HEK293 (cell line): ENCODE results near the gene L3MBTL4.

Experiments used
- CTCF ChIA-PET: fragments of 350-600 bp; formaldehyde crosslinking; extraction: SDS; loops from one replicate; lab custom pipeline; 2021; ENCODE audit warnings: antibody characterized with exemption; lab: Yijun Ruan, JAX
- POLR2A ChIA-PET: fragments of 300-600 bp; formaldehyde crosslinking; extraction: SDS; loops from one replicate; lab custom pipeline; 2020; ENCODE audit warnings: antibody characterized with exemption, inconsistent platforms; lab: Yijun Ruan, JAX
- H3K27ac ChIP-seq: fragments of 200-500 bp; sonication (Bioruptor generic); 2 replicates; pipeline ENCODE4 v1.5.1; 2014; ENCODE audit warnings: low read depth, low read length, control low read depth, inconsistent platforms; ENCODE audit errors: extremely low read depth
- H3K36me3 ChIP-seq, 2 experiments: fragments of 200-500 bp in 1 of 2; sonication (Bioruptor generic) in 1 of 2; 1 replicate in 1 of 2; 2 replicates in 1 of 2; pipeline ENCODE4 v1.5.1; 2014 to 2017; ENCODE audit warnings: inconsistent platforms in 2 of 2, low read length in 2 of 2; ENCODE audit not compliant: control insufficient read depth in 2 of 2, insufficient read depth in 1 of 2
- H3K4me1 ChIP-seq: fragments of 200-500 bp; sonication (Bioruptor generic); 2 replicates; pipeline ENCODE4 v1.5.1; 2014; ENCODE audit warnings: mild to moderate bottlenecking, low read length, inconsistent platforms; ENCODE audit not compliant: control insufficient read depth, insufficient read depth
- H3K4me3 ChIP-seq: 2 replicates; pipeline ENCODE4 v1.5.1; 2011; ENCODE audit warnings: low read depth, mild to moderate bottlenecking, control low read depth, low read length, moderate library complexity
- H3K9me3 ChIP-seq: fragments of 200-500 bp; sonication (Bioruptor generic); 2 replicates; pipeline ENCODE4 v1.5.1; 2014; ENCODE audit warnings: low read depth, low read length, inconsistent platforms; ENCODE audit not compliant: control insufficient read depth, insufficient read depth
- OSR2 ChIP-seq: fragments of 450-650 bp; formaldehyde crosslinking; IDR thresholded peaks from 2 replicates; pipeline ENCODE4 v1.5.1; 2016; ENCODE audit warnings: missing biosample characterization, missing genetic modification characterization
- PATZ1 ChIP-seq: fragments of 450-650 bp; formaldehyde crosslinking; IDR thresholded peaks from 2 replicates; pipeline ENCODE4 v1.5.1; 2016; ENCODE audit warnings: missing biosample characterization, missing genetic modification characterization
- RBAK ChIP-seq: fragments of 450-650 bp; formaldehyde crosslinking; IDR thresholded peaks from 2 replicates; pipeline ENCODE4 v1.5.1; 2016; ENCODE audit warnings: missing biosample characterization, missing genetic modification characterization
- SALL2 ChIP-seq: fragments of 450-650 bp; formaldehyde crosslinking; IDR thresholded peaks from 2 replicates; pipeline ENCODE4 v1.5.0; 2017; ENCODE audit warnings: missing biosample characterization, mild to moderate bottlenecking, missing genetic modification characterization, borderline replicate concordance
- TRIM28 ChIP-seq: IDR thresholded peaks from 2 replicates; pipeline ENCODE4 v1.6.1; 2011; ENCODE audit warnings: low read length, control low read depth, borderline replicate concordance
- YY2 ChIP-seq: fragments of 450-650 bp; formaldehyde crosslinking; IDR thresholded peaks from 2 replicates; pipeline ENCODE4 v1.5.1; 2016; ENCODE audit warnings: missing biosample characterization, missing genetic modification characterization
- ZNF10 ChIP-seq: fragments of 450-650 bp; formaldehyde crosslinking; IDR thresholded peaks from 2 replicates; pipeline ENCODE4 v1.5.1; 2017; ENCODE audit warnings: missing biosample characterization, missing genetic modification characterization
- ZNF146 ChIP-seq: fragments of 450-650 bp; formaldehyde crosslinking; IDR thresholded peaks from 2 replicates; pipeline ENCODE4 v1.5.1; 2016; ENCODE audit warnings: missing biosample characterization, missing genetic modification characterization
- ZNF510 ChIP-seq: fragments of 450-650 bp; formaldehyde crosslinking; IDR thresholded peaks from 2 replicates; pipeline ENCODE4 v1.5.1; 2018; ENCODE audit warnings: mild to moderate bottlenecking, missing genetic modification characterization, missing biosample characterization; ENCODE audit not compliant: insufficient replicate concordance
- ZNF580 ChIP-seq: fragments of 450-650 bp; formaldehyde crosslinking; IDR thresholded peaks from 2 replicates; pipeline ENCODE4 v1.5.1; 2016; ENCODE audit warnings: missing biosample characterization, missing genetic modification characterization
- ZNF624 ChIP-seq: fragments of 450-650 bp; formaldehyde crosslinking; IDR thresholded peaks from 2 replicates; pipeline ENCODE4 v1.5.1; 2017; ENCODE audit warnings: missing biosample characterization, missing genetic modification characterization
- ZNF654 ChIP-seq: fragments of 450-650 bp; formaldehyde crosslinking; IDR thresholded peaks from 2 replicates; pipeline ENCODE4 v1.5.1; 2016; ENCODE audit warnings: low read depth, missing biosample characterization, missing genetic modification characterization
- ZNF664 ChIP-seq: fragments of 450-650 bp; formaldehyde crosslinking; IDR thresholded peaks from 2 replicates; pipeline ENCODE4 v1.5.1; 2016; ENCODE audit warnings: missing biosample characterization, missing genetic modification characterization
- TF ChIP-seq, protein P1 (sequence below): fragments of 450-650 bp; formaldehyde crosslinking; IDR thresholded peaks from 2 replicates; pipeline ENCODE4 v1.5.1; 2016; ENCODE audit warnings: missing biosample characterization, missing genetic modification characterization, borderline replicate concordance
- TF ChIP-seq, protein P2 (sequence below): fragments of 450-650 bp; formaldehyde crosslinking; IDR thresholded peaks from 2 replicates; pipeline ENCODE4 v1.5.1; 2016; ENCODE audit warnings: missing biosample characterization, missing genetic modification characterization, low read depth

The L3MBTL4 gene

GRCh38 chr18:6220129-6220528 lies 194.6 kb downstream of the L3MBTL4 start:
- H3K4me3 ChIP-seq = no peak overlapping the region
- no peak overlapping the region for H3K27ac ChIP-seq
- no peaks in the 10 kb centered on the region; a peak in 1 of 3 replicates for H3K36me3 ChIP-seq
- CTCF ChIA-PET = interaction anchor here (0.9 to 2.9 kb wide), 5 partner anchors 8 to 67 kb away, joined by 3 to 24 read pairs (median 5); no protein-coding TSS in a partner anchor
- no peaks in the 10 kb centered on the region for H3K9me3 ChIP-seq
- TF ChIP-seq YY2 (tag by site-specific recombination) = no peak
- no peak for TF ChIP-seq PATZ1 (tag by site-specific recombination)
- TF ChIP-seq ZNF664 (tag by site-specific recombination) = no peak
- TF ChIP-seq ZNF624 (tag by site-specific recombination) = no peak
- no peak for TF ChIP-seq ZNF510 (tag by site-specific recombination)
- no peak for TF ChIP-seq ZNF146
- TF ChIP-seq, protein P1, sequence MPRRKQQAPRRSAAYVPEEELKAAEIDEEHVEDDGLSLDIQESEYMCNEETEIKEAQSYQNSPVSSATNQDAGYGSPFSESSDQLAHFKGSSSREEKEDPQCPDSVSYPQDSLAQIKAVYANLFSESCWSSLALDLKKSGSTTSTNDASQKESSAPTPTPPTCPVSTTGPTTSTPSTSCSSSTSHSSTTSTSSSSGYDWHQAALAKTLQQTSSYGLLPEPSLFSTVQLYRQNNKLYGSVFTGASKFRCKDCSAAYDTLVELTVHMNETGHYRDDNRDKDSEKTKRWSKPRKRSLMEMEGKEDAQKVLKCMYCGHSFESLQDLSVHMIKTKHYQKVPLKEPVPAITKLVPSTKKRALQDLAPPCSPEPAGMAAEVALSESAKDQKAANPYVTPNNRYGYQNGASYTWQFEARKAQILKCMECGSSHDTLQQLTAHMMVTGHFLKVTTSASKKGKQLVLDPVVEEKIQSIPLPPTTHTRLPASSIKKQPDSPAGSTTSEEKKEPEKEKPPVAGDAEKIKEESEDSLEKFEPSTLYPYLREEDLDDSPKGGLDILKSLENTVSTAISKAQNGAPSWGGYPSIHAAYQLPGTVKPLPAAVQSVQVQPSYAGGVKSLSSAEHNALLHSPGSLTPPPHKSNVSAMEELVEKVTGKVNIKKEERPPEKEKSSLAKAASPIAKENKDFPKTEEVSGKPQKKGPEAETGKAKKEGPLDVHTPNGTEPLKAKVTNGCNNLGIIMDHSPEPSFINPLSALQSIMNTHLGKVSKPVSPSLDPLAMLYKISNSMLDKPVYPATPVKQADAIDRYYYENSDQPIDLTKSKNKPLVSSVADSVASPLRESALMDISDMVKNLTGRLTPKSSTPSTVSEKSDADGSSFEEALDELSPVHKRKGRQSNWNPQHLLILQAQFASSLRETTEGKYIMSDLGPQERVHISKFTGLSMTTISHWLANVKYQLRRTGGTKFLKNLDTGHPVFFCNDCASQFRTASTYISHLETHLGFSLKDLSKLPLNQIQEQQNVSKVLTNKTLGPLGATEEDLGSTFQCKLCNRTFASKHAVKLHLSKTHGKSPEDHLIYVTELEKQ = no peak
- TF ChIP-seq RBAK (tag by site-specific recombination) = no peak
- TF ChIP-seq SALL2 (tag by site-specific recombination) = no peak
- TF ChIP-seq OSR2 = no peak
- TF ChIP-seq ZNF10 (tag by site-specific recombination) = no peak
- TF ChIP-seq, protein P2, sequence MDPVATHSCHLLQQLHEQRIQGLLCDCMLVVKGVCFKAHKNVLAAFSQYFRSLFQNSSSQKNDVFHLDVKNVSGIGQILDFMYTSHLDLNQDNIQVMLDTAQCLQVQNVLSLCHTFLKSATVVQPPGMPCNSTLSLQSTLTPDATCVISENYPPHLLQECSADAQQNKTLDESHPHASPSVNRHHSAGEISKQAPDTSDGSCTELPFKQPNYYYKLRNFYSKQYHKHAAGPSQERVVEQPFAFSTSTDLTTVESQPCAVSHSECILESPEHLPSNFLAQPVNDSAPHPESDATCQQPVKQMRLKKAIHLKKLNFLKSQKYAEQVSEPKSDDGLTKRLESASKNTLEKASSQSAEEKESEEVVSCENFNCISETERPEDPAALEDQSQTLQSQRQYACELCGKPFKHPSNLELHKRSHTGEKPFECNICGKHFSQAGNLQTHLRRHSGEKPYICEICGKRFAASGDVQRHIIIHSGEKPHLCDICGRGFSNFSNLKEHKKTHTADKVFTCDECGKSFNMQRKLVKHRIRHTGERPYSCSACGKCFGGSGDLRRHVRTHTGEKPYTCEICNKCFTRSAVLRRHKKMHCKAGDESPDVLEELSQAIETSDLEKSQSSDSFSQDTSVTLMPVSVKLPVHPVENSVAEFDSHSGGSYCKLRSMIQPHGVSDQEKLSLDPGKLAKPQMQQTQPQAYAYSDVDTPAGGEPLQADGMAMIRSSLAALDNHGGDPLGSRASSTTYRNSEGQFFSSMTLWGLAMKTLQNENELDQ (tag by site-specific recombination) = no peak
- TF ChIP-seq, all 188 proteins: peak for 0
- no peaks in the 10 kb centered on the region for H3K4me1 ChIP-seq
- POLR2A ChIA-PET = no interaction called here

DNA sequence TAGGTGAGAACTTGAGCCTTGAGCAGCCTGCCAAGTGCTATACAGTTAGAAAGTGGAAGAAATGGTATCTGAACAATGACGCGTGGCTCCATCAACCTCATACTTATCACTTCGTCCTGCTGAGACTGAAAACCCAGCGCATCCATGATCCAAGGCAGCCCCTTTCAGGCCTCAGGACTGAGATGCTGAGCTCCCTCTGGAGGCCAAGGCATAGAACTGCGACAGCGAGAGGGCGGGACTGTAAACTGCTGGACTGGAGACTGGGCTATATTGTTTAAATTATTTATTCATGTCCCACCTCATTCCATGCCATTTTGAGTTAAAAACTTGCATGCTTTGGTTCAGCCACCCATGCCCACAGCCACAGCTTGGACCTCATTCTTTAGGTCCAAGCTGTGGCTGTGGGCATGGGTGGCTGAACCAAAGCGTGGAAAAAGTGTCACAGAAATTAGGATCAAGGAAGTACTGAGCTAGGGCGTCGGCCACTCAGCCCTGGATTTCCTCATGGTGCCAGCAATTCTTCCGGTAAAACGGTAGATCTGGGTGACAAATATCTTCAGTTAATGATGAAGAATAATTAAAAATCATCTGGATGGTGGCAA lies 195.5 kb downstream of the L3MBTL4 start:
- TF ChIP-seq ZNF654 (tag by site-specific recombination) (0 out of 2 replicates have a peak, but pooled peaks have one; percentile 15), ZNF580 (tag by site-specific recombination) (no peak), TRIM28 (no peak)
- TF ChIP-seq, all 188 proteins: peak for 1
- ChIA-PET CTCF (interaction anchor here (0.6 to 2.9 kb wide), 28 partner anchors 9 to 341 kb away, joined by 3 to 24 read pairs (median 4); no protein-coding TSS in a partner anchor), POLR2A (no interaction called here)
- Histone ChIP-seq H3K4me3 (no peak overlapping the region), H3K27ac (no peak overlapping the region), H3K4me1 (no peaks in the 10 kb centered on the region), H3K9me3 (no peaks in the 10 kb centered on the region), H3K36me3 (no peaks in the 10 kb centered on the region; a peak in 1 of 3 replicates)
